Heart left ventricle (tissue), 16 donors: ENCODE data around the gene TINAGL1. TPM values are rescaled to one million over a fixed set of nuclear protein-coding genes. Genes with fewer than 3 reads are reported as not detected.
"Not testable (repeated sequence)": the region's sequence is repeated elsewhere in the genome, so short reads cannot be mapped to it uniquely, and the experiment has no call there.

ENCODE experiments used
- ATAC-seq, 4 donors: fragments of 200-7000 bp; cut with Tn5 transposase; one replicate each; pipeline ENCODE4 v1.9.1; 2020 to 2022; ENCODE audit warnings: moderate library complexity in 4 of 4, mild to moderate bottlenecking in 3 of 4, moderate number of reproducible peaks in 1 of 4
- DNase-seq, 5 donors: peaks; one replicate each; pipeline ENCODE4 v3.0.0-alpha.2; 2020
- H3K27ac ChIP-seq, 12 donors: fragments of 200-600 bp; sonication (generic) in 4 of 12; one replicate each; pipeline versions ENCODE4 v1.5.0 to v1.8.0; 2016 to 2022; ENCODE audit warnings: mild to moderate bottlenecking in 2 of 12
- H3K27me3 ChIP-seq, 9 donors: fragments of 200-600 bp; sonication (generic) in 2 of 9; one replicate each; pipeline versions ENCODE4 v1.5.1 to v1.8.0; 2016 to 2022; ENCODE audit warnings: mild to moderate bottlenecking in 3 of 9
- H3K36me3 ChIP-seq, 9 donors: fragments of 200-600 bp; sonication (generic) in 2 of 9; one replicate each; pipeline versions ENCODE4 v1.5.0 to v1.8.0; 2018 to 2022; ENCODE audit warnings: mild to moderate bottlenecking in 2 of 9
- H3K4me1 ChIP-seq, 12 donors: fragments of 200-600 bp; sonication (generic) in 4 of 12; one replicate each; pipeline versions ENCODE4 v1.5.0 to v1.8.0; 2016 to 2022; ENCODE audit warnings: mild to moderate bottlenecking in 3 of 12
- H3K4me3 ChIP-seq, 12 donors: fragments of 200-600 bp; sonication (generic) in 4 of 12; one replicate each; pipeline versions ENCODE4 v1.5.0 to v1.8.0; 2017 to 2022; ENCODE audit warnings: mild to moderate bottlenecking in 9 of 12, moderate library complexity in 4 of 12
- H3K9me3 ChIP-seq, 12 donors: fragments of 200-600 bp; sonication (generic) in 4 of 12; one replicate each; pipeline versions ENCODE4 v1.5.0 to v1.8.0; 2016 to 2022; ENCODE audit warnings: mild to moderate bottlenecking in 1 of 12
- CTCF ChIP-seq, 12 donors: fragments of 200-600 bp; sonication (generic) in 4 of 12; IDR thresholded peaks; one replicate each; pipeline versions ENCODE4 v1.5.0 to v1.8.0; 2018 to 2022; ENCODE audit warnings: antibody characterized with exemption in 12 of 12, mild to moderate bottlenecking in 5 of 12
- POLR2A ChIP-seq, 2 donors: fragments of 450-650 bp; IDR thresholded peaks; one replicate each; pipeline ENCODE4 v1.6.1; 2017; ENCODE audit warnings: antibody characterized with exemption in 2 of 2, mild to moderate bottlenecking in 2 of 2, moderate library complexity in 2 of 2
- WGBS, 4 donors: extraction: QIAGEN DNeasy Blood & Tissue Kit in 2 of 4; methylation state at CpG; one replicate each; pipeline versions ENCODE4 v1.1.5 to v1.1.7; 2013 to 2018; 5-methylcytosine and 5-hydroxymethylcytosine counted together
- intact Hi-C, 10 donors: fragments of 100-400 bp; cut with DNase I; formaldehyde crosslinking; loops; one replicate each; pipeline versions ENCODE4 v1.11.1 to v1.14.2; 2022
- polyA plus RNA-seq, 2 donors: library from polyadenylated mRNA; stranded (reverse); fragments of 200-250 nt; gene quantifications; one replicate each; pipeline ENCODE4 v1.2.3, GENCODE V29; 2013
- total RNA-seq, 9 donors: library from RNA; depleted of rRNA in 2 of 9; stranded (reverse); fragments of >200 nt in 2 of 9; fragmentation: NEBNext Ultra II Directional in 3 of 9; extraction: Animal tissue kit (Norgen Biotek cat#: 25700) in 3 of 9; gene quantifications; one replicate each; pipeline versions ENCODE4 v1.1.0 to v1.2.4, GENCODE V29; 2016 to 2023
- donor health status: ischemic (EF 13 %, LVEDD 7.1; RV severe dilation, severe dysfunction).
- donor health status: healthy with polysubstance abuse.
- donor health status: DM: no; HTN: yes; CAD: no.
- donor health status: DM: no; HTN: no; CAD: no.
- donor health status: ischemic (EF 25% LVEDD 6.9; RV normal size, moderate dysfunction).
- donor health status: ischemic (EF 25% LVEDD 5.7; RV mildly dilated, moderate dysfunction).
- donor health status: healthy.
- donor health status: DM: yes; HTN: yes; CAD: no.
- donor health status: ischemic (EF 35%, LVEDD 5.7; RV mildly dilated, moderate dysfunction).
- donor health status: nonischemic (EF 11% LVEDD 7.7; RV severe dilation, severe dysfunction).
- donor health status: DM: yes; HTN: yes; CAD: no.
- donor health status: PGD.
- donor health status: ischemic (EF 29% LVEDD 5.4; RV normal size, mild dysfunction).
- donor health status: nonischemic (EF 23%, LVEDD 6.1; RV moderate dilation, normal function).

TINAGL1 gene
- total and polyA plus RNA-seq, 11 donors = 136 to 697 (median 204) TPM

- 81 to 86% (median 84%) methylated on average over 9 to 11 of the region's 11 CpGs for WGBS, 4 donors
- DNase-seq = no peak
- no peak for TF ChIP-seq CTCF (IDR thresholded peaks at IDR 0.05)
- no peak for TF ChIP-seq POLR2A (IDR thresholded peaks at IDR 0.05)
- peaks cover 0 to 52% (median 41%) of the 10 kb centered on the region in 9 donors for H3K36me3 ChIP-seq
- no peak for ATAC-seq
- peaks cover 0 to 11% (median 0%) of the 10 kb centered on the region in 9 donors for H3K27me3 ChIP-seq
- peak overlapping the region in 1 of 12 donors; percentile 18 for H3K4me3 ChIP-seq
- H3K27ac ChIP-seq = peak overlapping the region; percentile 64 to 98 (median 90)
- H3K9me3 ChIP-seq = no peaks in the 10 kb centered on the region
- intact Hi-C loops = no loop called here
- H3K4me1 ChIP-seq = peaks cover 27 to 92% (median 84%) of the 10 kb centered on the region in 12 donors
These were observed 9.5 kb downstream of the TINAGL1 start for GRCh38 chr1:31585736-31586365.

DNA sequence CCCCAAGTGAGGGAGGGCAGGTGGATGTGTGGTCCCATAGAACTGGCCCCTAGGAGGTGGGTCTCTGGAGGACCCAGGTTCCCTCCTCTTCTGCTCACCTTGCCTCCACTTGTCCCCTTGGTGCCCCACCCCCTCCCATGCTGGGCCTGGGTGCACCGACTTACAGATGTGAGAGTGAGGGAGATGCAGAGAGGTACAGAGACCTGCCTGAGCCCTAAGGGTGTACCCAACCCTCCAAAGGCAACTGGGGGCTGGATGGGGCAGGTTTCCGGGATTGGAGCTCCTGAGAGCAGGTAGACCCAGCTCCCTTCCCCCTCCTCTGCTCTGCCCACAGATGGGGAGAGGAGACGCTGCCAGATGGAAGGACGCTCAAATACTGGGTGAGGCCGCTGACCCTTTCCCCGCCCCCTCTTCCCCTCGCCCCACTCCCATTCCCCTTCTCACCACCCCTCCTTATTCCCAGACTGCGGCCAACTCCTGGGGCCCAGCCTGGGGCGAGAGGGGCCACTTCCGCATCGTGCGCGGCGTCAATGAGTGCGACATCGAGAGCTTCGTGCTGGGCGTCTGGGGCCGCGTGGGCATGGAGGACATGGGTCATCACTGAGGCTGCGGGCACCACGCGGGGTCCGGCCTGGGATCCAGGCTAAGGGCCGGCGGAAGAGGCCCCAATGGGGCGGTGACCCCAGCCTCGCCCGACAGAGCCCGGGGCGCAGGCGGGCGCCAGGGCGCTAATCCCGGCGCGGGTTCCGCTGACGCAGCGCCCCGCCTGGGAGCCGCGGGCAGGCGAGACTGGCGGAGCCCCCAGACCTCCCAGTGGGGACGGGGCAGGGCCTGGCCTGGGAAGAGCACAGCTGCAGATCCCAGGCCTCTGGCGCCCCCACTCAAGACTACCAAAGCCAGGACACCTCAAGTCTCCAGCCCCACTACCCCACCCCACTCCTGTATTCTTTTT is 10.3 kb downstream of the TINAGL1 start:
- intact Hi-C loops = no loop called here
- peaks cover 27 to 84% (median 77%) of the 10 kb centered on the region in 12 donors for H3K4me1 ChIP-seq
- no peaks in the 10 kb centered on the region for H3K9me3 ChIP-seq
- TF ChIP-seq POLR2A (IDR thresholded peaks at IDR 0.05) (no peak), CTCF (IDR thresholded peaks at IDR 0.05) (no peak)
- ATAC-seq = no peak
- 79 to 83% (median 82%) methylated on average over 15 to 47 of the region's 47 CpGs for WGBS, 4 donors
- DNase-seq = no peak
- H3K4me3 ChIP-seq = peak overlapping the region in 1 of 12 donors; percentile 16
- H3K36me3 ChIP-seq = peaks cover 0 to 46% (median 39%) of the 10 kb centered on the region in 9 donors
- H3K27me3 ChIP-seq = peaks cover 0 to 11% (median 0%) of the 10 kb centered on the region in 9 donors
- peak overlapping the region in 11 of 12 donors; percentile 75 to 98 (median 92) for H3K27ac ChIP-seq

DNA sequence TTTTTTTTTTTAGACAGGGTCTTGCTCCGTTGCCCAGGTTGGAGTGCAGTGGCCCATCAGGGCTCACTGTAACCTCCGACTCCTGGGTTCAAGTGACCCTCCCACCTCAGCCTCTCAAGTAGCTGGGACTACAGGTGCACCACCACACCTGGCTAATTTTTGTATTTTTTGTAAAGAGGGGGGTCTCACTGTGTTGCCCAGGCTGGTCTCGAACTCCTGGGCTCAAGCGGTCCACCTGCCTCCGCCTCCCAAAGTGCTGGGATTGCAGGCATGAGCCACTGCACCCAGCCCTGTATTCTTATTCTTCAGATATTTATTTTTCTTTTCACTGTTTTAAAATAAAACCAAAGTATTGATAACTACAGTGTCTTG is 11.0 kb downstream of the TINAGL1 start:
- Histone ChIP-seq H3K36me3 (peaks cover 0 to 45% (median 39%) of the 10 kb centered on the region in 9 donors), H3K27me3 (peaks cover 0 to 11% (median 0%) of the 10 kb centered on the region in 9 donors), H3K4me1 (peaks cover 27 to 77% (median 71%) of the 10 kb centered on the region in 12 donors), H3K27ac (peak overlapping the region; percentile 75 to 98 (median 92))
- WGBS, 4 donors = 90 to 93% (median 92%) methylated on average over 5 of the region's 5 CpGs
- intact Hi-C loops, H3K4me3 ChIP-seq, ATAC-seq, H3K9me3 ChIP-seq, DNase-seq: not testable (repeated sequence)

DNA sequence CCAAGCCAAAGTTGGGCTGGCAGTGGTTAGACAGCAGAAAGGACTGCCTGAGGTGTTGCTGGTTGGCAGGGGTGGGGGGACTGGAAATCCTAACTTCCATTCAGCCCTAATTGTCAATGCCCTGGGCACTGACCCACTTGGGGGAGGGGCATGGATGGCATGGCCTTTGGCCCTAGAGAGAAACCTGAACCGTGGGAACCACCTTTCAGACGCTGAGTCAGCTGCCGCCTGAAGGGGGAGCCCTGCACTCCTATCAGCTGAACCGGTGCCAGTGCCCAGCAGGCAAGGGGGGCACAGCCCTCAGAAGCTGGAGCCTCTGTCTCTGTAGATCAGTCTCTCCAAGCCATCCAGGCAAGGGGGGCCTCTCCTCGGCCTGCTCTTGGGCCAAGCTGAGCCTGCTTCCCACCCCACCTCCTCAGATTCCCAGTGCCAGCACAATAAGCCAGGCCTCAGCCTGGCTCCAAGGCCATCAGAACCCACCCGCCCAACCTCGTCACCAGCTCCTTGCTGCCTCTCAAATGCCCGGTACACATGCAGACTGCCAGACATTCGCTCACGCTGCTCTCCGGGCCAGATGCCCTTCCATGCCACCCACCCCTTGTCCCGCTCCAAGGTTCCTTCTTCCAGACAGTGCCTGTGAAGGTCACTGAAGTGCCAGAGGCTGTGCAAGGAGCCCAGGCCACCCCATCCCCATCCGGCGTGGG is 11.6 kb downstream of the TINAGL1 start:
- peaks cover 0 to 44% (median 39%) of the 10 kb centered on the region in 9 donors for H3K36me3 ChIP-seq
- H3K4me3 ChIP-seq = peak overlapping the region in 2 of 12 donors; percentile 40 to 52
- peak; percentile 32 to 68 (median 40) for ATAC-seq
- H3K4me1 ChIP-seq = peaks cover 25 to 72% (median 66%) of the 10 kb centered on the region in 12 donors
- H3K9me3 ChIP-seq = no peaks in the 10 kb centered on the region
- WGBS, 4 donors = 30 to 42% (median 37%) methylated on average over 11 to 14 of the region's 14 CpGs
- intact Hi-C loops = loop anchor here in 1 of 10 donors (2.0 kb wide), 1 partner anchor 13 kb away; no protein-coding TSS in a partner anchor
- H3K27me3 ChIP-seq = peaks cover 0 to 11% (median 0%) of the 10 kb centered on the region in 9 donors
- peak; percentile 46 to 79 (median 56) for TF ChIP-seq CTCF (IDR thresholded peaks at IDR 0.05)
- TF ChIP-seq POLR2A (IDR thresholded peaks at IDR 0.05) = peak in 1 of 2 donors; percentile 50
- H3K27ac ChIP-seq = peak overlapping the region; percentile 75 to 98 (median 92)
- DNase-seq = peak; percentile 78 to 83 (median 80)
